Osteocyte (in vitro differentiated cells): Measurements from ENCODE around the gene MEGF9. TPM values are rescaled to one million over a fixed set of nuclear protein-coding genes. Genes with fewer than 3 reads are reported as not detected.

ENCODE experiments used
- DNase-seq: peaks from one replicate; pipeline ENCODE4 v3.0.0; 2021; ENCODE audit warnings: mixed read lengths; ENCODE audit not compliant: unreplicated experiment; ENCODE audit errors: extremely low spot score
- H3K27ac Mint-ChIP-seq: one replicate; pipeline ENCODE4 v1.8.0; 2021; ENCODE audit warnings: mild to moderate bottlenecking, mixed read lengths; ENCODE audit not compliant: unreplicated experiment
- H3K27me3 Mint-ChIP-seq: one replicate; pipeline ENCODE4 v1.8.0; 2021; ENCODE audit warnings: mixed read lengths; ENCODE audit not compliant: unreplicated experiment
- H3K36me3 Mint-ChIP-seq: one replicate; pipeline ENCODE4 v1.8.0; 2021; ENCODE audit warnings: mixed read lengths; ENCODE audit not compliant: unreplicated experiment
- H3K4me1 Mint-ChIP-seq: one replicate; pipeline ENCODE4 v1.8.0; 2021; ENCODE audit warnings: mixed read lengths; ENCODE audit not compliant: unreplicated experiment
- H3K4me3 Mint-ChIP-seq: one replicate; pipeline ENCODE4 v1.8.0; 2021; ENCODE audit warnings: mild to moderate bottlenecking, moderate library complexity, mixed read lengths; ENCODE audit not compliant: unreplicated experiment
- H3K9me3 Mint-ChIP-seq: one replicate; pipeline ENCODE4 v1.8.0; 2021; ENCODE audit warnings: mixed read lengths; ENCODE audit not compliant: unreplicated experiment
- total RNA-seq: library from RNA; stranded (reverse); gene quantifications from 2 replicates; pipeline ENCODE4 v1.2.1, GENCODE V29; 2021
- TF ChIP-seq, protein P1 (sequence below): fragments of 200-600 bp; sonication (generic); IDR thresholded peaks from 2 replicates; pipeline ENCODE4 v1.5.0; 2021; ENCODE audit warnings: antibody characterized with exemption, mild to moderate bottlenecking, moderate library complexity

MEGF9 gene
- total RNA-seq, 1 donor from 2014 or later = 21.4 TPM

DNA sequence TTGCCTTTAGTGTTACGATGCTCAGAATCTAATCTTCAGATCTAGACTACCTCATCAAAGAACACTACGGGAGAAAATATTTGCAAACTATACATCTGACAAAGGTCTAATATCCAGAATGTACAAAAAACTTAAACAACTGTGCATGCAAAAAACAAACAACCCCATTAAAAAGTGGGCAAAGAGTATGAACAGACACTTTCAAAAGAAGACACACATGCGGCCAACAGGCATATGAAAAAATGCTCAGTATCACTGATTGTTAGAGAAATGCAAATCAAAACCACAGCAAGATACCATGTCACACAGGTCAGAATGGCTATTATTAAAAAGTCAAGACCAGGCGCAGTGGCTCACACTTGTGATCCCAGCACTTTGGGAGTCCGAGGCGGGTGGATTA is 31.0 kb upstream of the MEGF9 start:
- H3K9me3 Mint-ChIP-seq = no peaks in the 10 kb centered on the region
- no peak overlapping the region for H3K4me3 Mint-ChIP-seq
- no peak overlapping the region for H3K27ac Mint-ChIP-seq
- TF ChIP-seq, protein P1, sequence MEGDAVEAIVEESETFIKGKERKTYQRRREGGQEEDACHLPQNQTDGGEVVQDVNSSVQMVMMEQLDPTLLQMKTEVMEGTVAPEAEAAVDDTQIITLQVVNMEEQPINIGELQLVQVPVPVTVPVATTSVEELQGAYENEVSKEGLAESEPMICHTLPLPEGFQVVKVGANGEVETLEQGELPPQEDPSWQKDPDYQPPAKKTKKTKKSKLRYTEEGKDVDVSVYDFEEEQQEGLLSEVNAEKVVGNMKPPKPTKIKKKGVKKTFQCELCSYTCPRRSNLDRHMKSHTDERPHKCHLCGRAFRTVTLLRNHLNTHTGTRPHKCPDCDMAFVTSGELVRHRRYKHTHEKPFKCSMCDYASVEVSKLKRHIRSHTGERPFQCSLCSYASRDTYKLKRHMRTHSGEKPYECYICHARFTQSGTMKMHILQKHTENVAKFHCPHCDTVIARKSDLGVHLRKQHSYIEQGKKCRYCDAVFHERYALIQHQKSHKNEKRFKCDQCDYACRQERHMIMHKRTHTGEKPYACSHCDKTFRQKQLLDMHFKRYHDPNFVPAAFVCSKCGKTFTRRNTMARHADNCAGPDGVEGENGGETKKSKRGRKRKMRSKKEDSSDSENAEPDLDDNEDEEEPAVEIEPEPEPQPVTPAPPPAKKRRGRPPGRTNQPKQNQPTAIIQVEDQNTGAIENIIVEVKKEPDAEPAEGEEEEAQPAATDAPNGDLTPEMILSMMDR = no peak
- no peaks in the 10 kb centered on the region for H3K36me3 Mint-ChIP-seq
- DNase-seq = no peak
- H3K27me3 Mint-ChIP-seq = no peaks in the 10 kb centered on the region
- no peaks in the 10 kb centered on the region for H3K4me1 Mint-ChIP-seq

DNA sequence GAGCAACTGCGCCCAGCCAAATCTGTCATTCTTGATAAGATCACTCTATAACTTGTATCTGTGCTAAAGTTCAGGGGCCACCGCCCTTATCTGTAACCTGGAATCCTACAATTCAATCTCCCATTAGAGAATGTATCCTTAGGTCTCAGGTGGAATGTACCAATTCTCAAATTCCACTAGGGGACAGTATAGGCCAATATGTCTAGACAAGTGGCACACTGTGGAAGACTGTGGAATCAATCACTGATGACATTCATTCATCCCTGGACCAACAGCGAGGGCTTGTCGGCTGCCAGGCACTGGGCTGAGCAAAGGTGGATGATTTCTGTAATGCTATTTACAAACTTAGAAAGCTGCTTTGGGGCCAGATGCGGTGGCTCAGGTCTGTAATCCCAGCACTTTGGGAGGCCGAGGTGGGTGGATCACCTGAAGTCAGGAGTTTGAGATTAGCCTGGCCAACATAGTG is 28.7 kb upstream of the MEGF9 start:
- Mint-ChIP-seq H3K27me3 (no peaks in the 10 kb centered on the region), H3K9me3 (no peaks in the 10 kb centered on the region), H3K27ac (no peak overlapping the region), H3K4me3 (no peak overlapping the region), H3K4me1 (no peaks in the 10 kb centered on the region), H3K36me3 (no peaks in the 10 kb centered on the region)
- DNase-seq = no peak
- TF ChIP-seq, protein P1 = peak; percentile 56

DNA sequence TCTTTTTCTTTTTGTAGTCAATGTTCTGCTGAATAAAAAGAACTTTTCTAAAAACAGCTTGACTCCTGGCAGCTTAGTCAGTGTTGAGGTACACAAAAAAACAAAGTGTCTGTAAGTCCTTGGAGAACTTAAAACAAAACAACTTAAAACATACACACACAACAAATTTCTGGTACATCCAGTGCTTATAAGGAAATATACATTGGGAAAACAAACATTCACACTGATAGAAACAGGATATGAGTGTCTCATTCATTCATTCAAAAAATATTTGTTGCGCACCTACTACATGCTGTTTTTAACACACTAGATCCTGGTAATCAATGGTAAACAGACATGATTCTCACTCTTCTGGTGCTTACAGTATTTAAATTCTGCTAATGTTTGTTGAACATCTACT is 27.4 kb upstream of the MEGF9 start:
- Mint-ChIP-seq H3K27me3 (no peaks in the 10 kb centered on the region), H3K4me3 (no peak overlapping the region), H3K4me1 (no peaks in the 10 kb centered on the region), H3K36me3 (no peaks in the 10 kb centered on the region), H3K27ac (no peak overlapping the region), H3K9me3 (no peaks in the 10 kb centered on the region)
- TF ChIP-seq, protein P1 = no peak
- DNase-seq = no peak

DNA sequence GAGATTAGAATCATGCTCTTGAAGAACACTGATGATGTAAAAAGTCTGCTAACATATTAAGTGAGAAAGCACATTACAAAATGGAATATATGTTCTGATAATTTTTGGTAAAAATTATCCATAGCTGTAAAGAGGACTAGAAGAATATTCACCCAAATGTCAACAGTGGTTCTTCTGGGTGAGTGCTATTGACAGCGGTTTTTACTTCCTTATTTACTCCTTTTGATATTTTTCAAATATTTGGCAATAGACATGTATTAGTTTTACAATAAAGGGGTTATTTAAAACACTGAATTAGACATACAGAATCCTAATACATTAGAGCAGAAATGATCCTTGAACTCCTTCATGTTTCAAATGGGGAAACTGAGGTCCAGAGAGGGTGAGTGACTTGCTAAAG is 26.9 kb upstream of the MEGF9 start:
- no peak for DNase-seq
- TF ChIP-seq, protein P1 = no peak
- Mint-ChIP-seq H3K4me1 (no peaks in the 10 kb centered on the region), H3K27ac (no peak overlapping the region), H3K36me3 (no peaks in the 10 kb centered on the region), H3K9me3 (no peaks in the 10 kb centered on the region), H3K4me3 (no peak overlapping the region), H3K27me3 (no peaks in the 10 kb centered on the region)

DNA sequence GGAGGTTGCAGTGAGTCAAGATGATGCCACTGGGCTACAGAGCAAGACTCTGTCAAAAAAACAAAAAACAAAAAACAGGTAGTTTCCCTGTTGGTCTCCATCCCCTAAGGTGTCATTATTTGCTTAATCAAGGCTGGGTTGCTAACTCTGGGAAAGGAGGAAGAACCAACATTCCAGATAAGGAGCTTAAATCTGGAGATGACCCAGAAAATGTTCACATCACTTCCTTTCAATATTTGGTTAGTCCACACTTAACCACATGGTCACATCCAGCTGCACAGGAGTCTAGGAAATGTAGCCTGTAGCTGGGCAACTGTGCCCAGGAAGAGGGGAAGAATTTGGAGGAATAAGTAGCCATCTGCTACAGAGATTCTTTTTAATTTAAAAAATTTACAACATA is 25.9 kb upstream of the MEGF9 start:
- TF ChIP-seq, protein P1 = no peak
- H3K36me3 Mint-ChIP-seq = no peaks in the 10 kb centered on the region
- no peak overlapping the region for H3K27ac Mint-ChIP-seq
- no peaks in the 10 kb centered on the region for H3K4me1 Mint-ChIP-seq
- H3K9me3 Mint-ChIP-seq = no peaks in the 10 kb centered on the region
- no peak for DNase-seq
- no peak overlapping the region for H3K4me3 Mint-ChIP-seq
- H3K27me3 Mint-ChIP-seq = no peaks in the 10 kb centered on the region
